Left lung (tissue), 10 donors: ENCODE measurements around the gene KIAA1755. TPM values are rescaled to one million over a fixed set of nuclear protein-coding genes. Genes with fewer than 3 reads are reported as not detected.

Source experiments
- ATAC-seq: fragments of 200-7000 bp; cut with Tn5 transposase; one replicate; pipeline ENCODE4 v1.9.1; 2020; ENCODE audit warnings: moderate library complexity
- DNase-seq, 4 donors: peaks; one replicate each; pipeline ENCODE4 v3.0.0-alpha.2; 2013 to 2020
- H3K27ac ChIP-seq, 2 donors: fragments of 200-600 bp; sonication (generic) in 1 of 2; one replicate each; pipeline versions ENCODE4 v1.5.0 to v1.8.0; 2020 to 2021
- H3K27me3 ChIP-seq, 2 donors: fragments of 200-600 bp; sonication (generic) in 1 of 2; one replicate each; pipeline versions ENCODE4 v1.5.0 to v1.8.0; 2020 to 2021
- H3K36me3 ChIP-seq, 2 donors: fragments of 200-600 bp; sonication (generic) in 1 of 2; one replicate each; pipeline versions ENCODE4 v1.5.0 to v1.8.0; 2020 to 2021
- H3K4me1 ChIP-seq, 2 donors: fragments of 200-600 bp; one replicate each; pipeline ENCODE4 v1.8.0; 2021
- H3K4me3 ChIP-seq, 2 donors: fragments of 200-600 bp; sonication (generic) in 1 of 2; one replicate each; pipeline versions ENCODE4 v1.5.0 to v1.8.0; 2020 to 2021; ENCODE audit warnings: mild to moderate bottlenecking in 1 of 2
- H3K9me3 ChIP-seq, 2 donors: fragments of 200-600 bp; sonication (generic) in 1 of 2; one replicate each; pipeline versions ENCODE4 v1.5.0 to v1.8.0; 2020 to 2021
- intact Hi-C, 2 donors: fragments of 100-400 bp; cut with DNase I; formaldehyde crosslinking; loops; one replicate each; pipeline versions ENCODE4 v1.11.2 to v1.14.2; 2022
- polyA plus RNA-seq, 6 donors: library from polyadenylated mRNA; unstranded; fragments of 120-200 nt; gene quantifications; one replicate each; pipeline ENCODE4 v1.2.1, GENCODE V29; 2013; ENCODE audit not compliant: insufficient read length in 6 of 6
- total RNA-seq, 2 donors: library from RNA; stranded (reverse); fragmentation: NEBNext Ultra II Directional; extraction: Animal tissue kit (Norgen Biotek cat#: 25700); gene quantifications; one replicate each; pipeline ENCODE4 v1.2.1, GENCODE V29; 2021
- TF ChIP-seq, protein P1 (sequence below), 2 donors: fragments of 200-600 bp; sonication (generic) in 1 of 2; IDR thresholded peaks; one replicate each; pipeline versions ENCODE4 v1.5.0 to v1.8.0; 2021; ENCODE audit warnings: antibody characterized with exemption in 2 of 2
- donor health status: DM: no; HTN: yes; CAD: no.
- donor health status: DM: no; HTN: no; CAD: no.

Gene KIAA1755
- total and polyA plus RNA-seq, 8 donors, result 2.6 to 6.4 (median 3.1) TPM

DNA sequence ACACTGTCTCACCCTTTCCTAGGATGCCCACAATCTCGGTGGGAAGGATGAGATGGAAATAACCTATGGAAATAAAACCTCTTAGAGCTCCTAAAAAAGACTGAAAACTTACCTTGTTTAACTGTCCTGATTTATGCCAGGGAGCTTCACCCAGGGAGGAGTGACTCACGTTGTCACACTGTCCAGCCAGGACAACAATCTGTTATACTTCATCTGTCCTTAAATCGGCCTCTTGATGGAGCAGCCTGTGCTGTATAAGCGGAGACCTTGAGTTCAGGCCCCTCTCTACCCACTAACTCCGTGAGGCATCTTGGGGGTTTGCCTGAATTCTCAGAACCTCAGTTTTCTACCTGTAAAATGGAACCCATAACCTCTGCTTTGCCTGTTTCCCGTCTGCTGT, 9.2 kb upstream of the KIAA1755 start:
- intact Hi-C loops, result no loop called here
- Histone ChIP-seq H3K36me3 (no peaks in the 10 kb centered on the region), H3K9me3 (no peaks in the 10 kb centered on the region), H3K27ac (no peak overlapping the region), H3K4me3 (no peak overlapping the region), H3K27me3 (peaks cover 0 to 3% of the 10 kb centered on the region in 2 donors), H3K4me1 (no peaks in the 10 kb centered on the region)
- TF ChIP-seq, protein P1, sequence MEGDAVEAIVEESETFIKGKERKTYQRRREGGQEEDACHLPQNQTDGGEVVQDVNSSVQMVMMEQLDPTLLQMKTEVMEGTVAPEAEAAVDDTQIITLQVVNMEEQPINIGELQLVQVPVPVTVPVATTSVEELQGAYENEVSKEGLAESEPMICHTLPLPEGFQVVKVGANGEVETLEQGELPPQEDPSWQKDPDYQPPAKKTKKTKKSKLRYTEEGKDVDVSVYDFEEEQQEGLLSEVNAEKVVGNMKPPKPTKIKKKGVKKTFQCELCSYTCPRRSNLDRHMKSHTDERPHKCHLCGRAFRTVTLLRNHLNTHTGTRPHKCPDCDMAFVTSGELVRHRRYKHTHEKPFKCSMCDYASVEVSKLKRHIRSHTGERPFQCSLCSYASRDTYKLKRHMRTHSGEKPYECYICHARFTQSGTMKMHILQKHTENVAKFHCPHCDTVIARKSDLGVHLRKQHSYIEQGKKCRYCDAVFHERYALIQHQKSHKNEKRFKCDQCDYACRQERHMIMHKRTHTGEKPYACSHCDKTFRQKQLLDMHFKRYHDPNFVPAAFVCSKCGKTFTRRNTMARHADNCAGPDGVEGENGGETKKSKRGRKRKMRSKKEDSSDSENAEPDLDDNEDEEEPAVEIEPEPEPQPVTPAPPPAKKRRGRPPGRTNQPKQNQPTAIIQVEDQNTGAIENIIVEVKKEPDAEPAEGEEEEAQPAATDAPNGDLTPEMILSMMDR (IDR thresholded peaks at IDR 0.05), result no peak
- DNase-seq (no peak), ATAC-seq (no peak)

DNA sequence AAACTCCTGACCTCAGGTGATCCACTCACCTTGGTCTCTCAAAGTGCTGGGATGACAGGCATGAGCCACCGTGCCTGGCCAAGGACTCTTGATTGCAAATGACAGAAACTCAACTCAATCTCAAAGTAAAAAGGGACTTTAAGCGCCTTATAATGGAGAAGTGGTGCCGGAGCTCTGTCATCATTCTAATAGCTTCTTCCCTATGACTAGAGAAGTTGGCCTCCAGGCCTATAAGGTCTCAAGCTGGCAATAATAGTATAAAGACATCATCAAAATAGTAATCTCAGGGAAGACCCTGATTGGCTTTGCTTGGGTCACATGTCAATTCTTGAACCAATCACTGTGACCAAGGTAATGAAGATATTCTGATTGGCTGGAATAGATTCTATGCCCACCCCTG, 8.5 kb upstream of the KIAA1755 start:
- intact Hi-C loops, result no loop called here
- Histone ChIP-seq H3K4me3 (no peak overlapping the region), H3K9me3 (no peaks in the 10 kb centered on the region), H3K27ac (no peak overlapping the region), H3K4me1 (no peaks in the 10 kb centered on the region), H3K36me3 (no peaks in the 10 kb centered on the region), H3K27me3 (peaks cover 0 to 3% of the 10 kb centered on the region in 2 donors)
- TF ChIP-seq, protein P1 (IDR thresholded peaks at IDR 0.05), result no peak
- no peak for ATAC-seq
- DNase-seq, result no peak

DNA sequence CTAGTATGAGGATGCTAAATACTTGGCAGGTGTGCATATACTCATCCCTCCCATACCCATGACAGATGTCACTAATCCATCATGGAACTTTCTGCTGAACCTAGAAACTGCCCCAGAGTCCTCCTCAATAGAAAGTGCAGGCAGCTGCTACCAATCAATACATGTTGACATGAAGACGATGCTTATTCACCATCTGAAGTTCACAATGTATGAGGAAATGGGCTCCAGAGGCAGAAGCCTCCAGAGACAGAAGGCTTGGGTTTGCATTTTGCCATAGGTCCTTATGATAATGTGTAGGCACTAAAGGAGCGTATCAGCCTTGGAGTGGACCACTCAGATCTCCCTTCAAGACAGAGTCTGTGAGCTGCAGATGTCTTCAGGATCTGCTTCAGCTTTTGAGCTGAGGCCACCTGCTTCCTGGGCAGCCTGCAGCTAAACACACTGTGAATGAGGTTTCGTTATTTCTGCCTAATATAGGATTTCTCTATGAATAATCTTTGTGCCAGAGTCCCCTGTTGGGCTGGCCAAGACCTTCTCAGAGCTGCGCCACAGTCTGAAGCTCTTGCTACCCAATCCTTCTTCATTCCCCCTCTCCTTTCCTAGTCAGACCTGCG, 7.5 kb upstream of the KIAA1755 start:
- TF ChIP-seq, protein P1 (IDR thresholded peaks at IDR 0.05), result no peak
- no peak for DNase-seq
- ATAC-seq, result no peak
- Histone ChIP-seq H3K4me3 (no peak overlapping the region), H3K36me3 (no peaks in the 10 kb centered on the region), H3K4me1 (no peaks in the 10 kb centered on the region), H3K9me3 (no peaks in the 10 kb centered on the region), H3K27me3 (peaks cover 0 to 3% of the 10 kb centered on the region in 2 donors), H3K27ac (no peak overlapping the region)
- intact Hi-C loops, result no loop called here

DNA sequence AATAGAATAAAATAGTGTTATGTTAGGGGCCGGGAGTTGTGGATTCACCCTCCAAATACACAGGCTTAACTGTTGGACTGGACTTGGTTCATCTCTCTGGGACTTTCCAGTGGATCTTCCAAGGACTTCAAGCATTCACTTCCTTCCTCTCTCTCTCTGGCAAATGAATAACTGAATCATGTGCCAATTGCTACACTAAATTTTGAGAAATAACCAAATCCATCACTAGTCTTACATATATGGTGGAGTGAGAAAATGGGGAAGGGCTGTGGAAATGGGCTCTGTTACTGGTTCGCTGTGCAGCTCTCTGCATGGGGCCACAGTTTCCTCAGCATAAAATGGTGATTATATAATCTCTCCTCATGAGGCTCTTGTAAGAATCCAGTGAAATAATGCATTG, 6.8 kb upstream of the KIAA1755 start:
- Histone ChIP-seq H3K4me1 (no peaks in the 10 kb centered on the region), H3K9me3 (no peaks in the 10 kb centered on the region), H3K27me3 (peaks cover 0 to 3% of the 10 kb centered on the region in 2 donors), H3K36me3 (no peaks in the 10 kb centered on the region), H3K4me3 (no peak overlapping the region), H3K27ac (no peak overlapping the region)
- DNase-seq, result no peak
- ATAC-seq, result no peak
- TF ChIP-seq, protein P1 (IDR thresholded peaks at IDR 0.05), result no peak
- intact Hi-C loops, result no loop called here

DNA sequence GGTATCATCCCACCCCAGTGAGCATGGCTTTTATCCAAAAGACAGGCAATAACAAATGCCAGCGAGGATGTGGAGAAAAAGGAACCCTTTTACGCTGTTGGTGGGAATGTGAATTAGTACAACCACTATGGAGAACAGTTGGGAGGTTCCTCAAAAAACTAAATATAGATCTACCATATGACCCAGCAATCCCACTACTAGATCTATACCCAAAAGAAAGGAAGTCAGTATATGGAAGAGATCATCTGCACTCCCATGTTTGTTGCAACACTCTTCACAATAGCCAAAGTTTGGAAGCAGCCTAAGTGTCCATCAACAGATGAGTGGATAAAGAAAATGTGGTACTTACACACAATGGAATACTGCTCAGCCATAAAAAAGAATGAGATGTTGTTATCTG, 5.9 kb upstream of the KIAA1755 start:
- no peaks in the 10 kb centered on the region for H3K9me3 ChIP-seq
- H3K36me3 ChIP-seq, result no peaks in the 10 kb centered on the region
- H3K4me1 ChIP-seq, result no peaks in the 10 kb centered on the region
- no peak for DNase-seq
- no peak overlapping the region for H3K27ac ChIP-seq
- no peak for ATAC-seq
- intact Hi-C loops, result no loop called here
- TF ChIP-seq, protein P1 (IDR thresholded peaks at IDR 0.05), result no peak
- H3K27me3 ChIP-seq, result peaks cover 2 to 11% of the 10 kb centered on the region in 2 donors
- no peak overlapping the region for H3K4me3 ChIP-seq
